ENCODE data around the gene DCLK2.

The DCLK2 gene

GRCh38 chr4:150070464-150071170 lies 7.6 kb upstream of the DCLK2 start:
- Histone ChIP-seq H4K8ac (ENCODE audit: low read depth, low read length) (no peak overlapping the region), H3K9ac (ENCODE audit: low read length) (no peak overlapping the region), H3K56ac (ENCODE audit: low read length) (no peak overlapping the region), H3K23ac (ENCODE audit: low read length) (no peak overlapping the region), H3K27ac (ENCODE audit: low read depth, low read length) (no peak overlapping the region), H3K27me3 (ENCODE audit: insufficient read depth, low read length, poor library complexity) (no peaks in the 10 kb centered on the region), H3K4me1 (ENCODE audit: control insufficient read depth, low read depth, low read length) (no peaks in the 10 kb centered on the region), H2BK120ac (ENCODE audit: low read depth, low read length) (no peak overlapping the region), H3K79me2 (ENCODE audit: control insufficient read depth, insufficient read depth, low read length) (no peaks in the 10 kb centered on the region), H3K4me2 (ENCODE audit: low read length) (no peak overlapping the region), H2AK5ac (ENCODE audit: low read length) (no peak overlapping the region), H3K18ac (ENCODE audit: low read length) (no peak overlapping the region), H3K79me1 (ENCODE audit: low read length) (no peaks in the 10 kb centered on the region), H2BK5ac (ENCODE audit: low read length) (no peak overlapping the region), H2BK15ac (replicated peaks; ENCODE audit: low read depth) (no peak overlapping the region), H4K5ac (ENCODE audit: low read length) (no peak overlapping the region), H3K4ac (ENCODE audit: low read depth, low read length) (no peak overlapping the region), H3K4me3 (ENCODE audit: low read length) (no peak overlapping the region), H3K36me3 (ENCODE audit: control insufficient read depth, insufficient read depth, low read length) (no peaks in the 10 kb centered on the region)
- peak; percentile 14 for DNase-seq
- WGBS (ENCODE audit: extremely low coverage, insufficient coverage, low lambda C conversion rate), result no CpG with 5 or more reads among the region's 4 CpGs

GRCh38 chr4:150072471-150072870 lies 5.8 kb upstream of the DCLK2 start:
- H3K4me2 ChIP-seq (ENCODE audit: low read length), result no peak overlapping the region
- no peak overlapping the region for H4K5ac ChIP-seq (ENCODE audit: low read length)
- no peak overlapping the region for H3K9ac ChIP-seq (ENCODE audit: low read length)
- no peak overlapping the region for H3K27ac ChIP-seq (ENCODE audit: low read depth, low read length)
- no peak overlapping the region for H2AK5ac ChIP-seq (ENCODE audit: low read length)
- no peak overlapping the region for H3K4ac ChIP-seq (ENCODE audit: low read depth, low read length)
- WGBS (ENCODE audit: extremely low coverage, insufficient coverage, low lambda C conversion rate), result no CpG with 5 or more reads among the region's 4 CpGs
- H2BK120ac ChIP-seq (ENCODE audit: low read depth, low read length), result no peak overlapping the region
- H3K36me3 ChIP-seq (ENCODE audit: control insufficient read depth, insufficient read depth, low read length), result no peaks in the 10 kb centered on the region
- no peaks in the 10 kb centered on the region for H3K4me1 ChIP-seq (ENCODE audit: control insufficient read depth, low read depth, low read length)
- no peak overlapping the region for H3K56ac ChIP-seq (ENCODE audit: low read length)
- no peaks in the 10 kb centered on the region for H3K79me2 ChIP-seq (ENCODE audit: control insufficient read depth, insufficient read depth, low read length)
- H3K79me1 ChIP-seq (ENCODE audit: low read length), result no peaks in the 10 kb centered on the region
- no peak overlapping the region for H3K23ac ChIP-seq (ENCODE audit: low read length)
- H2BK15ac ChIP-seq (replicated peaks; ENCODE audit: low read depth), result no peak overlapping the region
- H2BK5ac ChIP-seq (ENCODE audit: low read length), result no peak overlapping the region
- H4K8ac ChIP-seq (ENCODE audit: low read depth, low read length), result no peak overlapping the region
- no peak overlapping the region for H3K18ac ChIP-seq (ENCODE audit: low read length)
- no peak for DNase-seq
- H3K4me3 ChIP-seq (ENCODE audit: low read length), result no peak overlapping the region
- no peaks in the 10 kb centered on the region for H3K27me3 ChIP-seq (ENCODE audit: insufficient read depth, low read length, poor library complexity)

- no CpG with 5 or more reads among the region's 2 CpGs for WGBS (ENCODE audit: extremely low coverage, insufficient coverage, low lambda C conversion rate)
- no peak overlapping the region for H3K23ac ChIP-seq (ENCODE audit: low read length)
Observed at GRCh38 chr4:150072906-150073714, 5.1 kb upstream of the DCLK2 start.

GRCh38 chr4:150074064-150074463 lies 4.2 kb upstream of the DCLK2 start:
- no peaks in the 10 kb centered on the region for H3K79me1 ChIP-seq (ENCODE audit: low read length)
- no CpG with 5 or more reads among the region's 2 CpGs for WGBS (ENCODE audit: extremely low coverage, insufficient coverage, low lambda C conversion rate)
- no peak overlapping the region for H2BK5ac ChIP-seq (ENCODE audit: low read length)

More at GRCh38 chr4:150072906-150073714, 5.1 kb upstream of the DCLK2 start:
- no peak overlapping the region for H3K18ac ChIP-seq (ENCODE audit: low read length)
- H3K4me1 ChIP-seq (ENCODE audit: control insufficient read depth, low read depth, low read length), result no peaks in the 10 kb centered on the region
- no peak overlapping the region for H3K56ac ChIP-seq (ENCODE audit: low read length)
- DNase-seq, result no peak
- H3K4ac ChIP-seq (ENCODE audit: low read depth, low read length), result no peak overlapping the region
- H3K4me3 ChIP-seq (ENCODE audit: low read length), result no peak overlapping the region
- H2BK120ac ChIP-seq (ENCODE audit: low read depth, low read length), result no peak overlapping the region
- no peaks in the 10 kb centered on the region for H3K79me2 ChIP-seq (ENCODE audit: control insufficient read depth, insufficient read depth, low read length)
- no peak overlapping the region for H2BK5ac ChIP-seq (ENCODE audit: low read length)
- H3K27me3 ChIP-seq (ENCODE audit: insufficient read depth, low read length, poor library complexity), result no peaks in the 10 kb centered on the region
- no peak overlapping the region for H4K5ac ChIP-seq (ENCODE audit: low read length)
- H3K36me3 ChIP-seq (ENCODE audit: control insufficient read depth, insufficient read depth, low read length), result no peaks in the 10 kb centered on the region
- H2BK15ac ChIP-seq (replicated peaks; ENCODE audit: low read depth), result no peak overlapping the region
- H3K79me1 ChIP-seq (ENCODE audit: low read length), result no peaks in the 10 kb centered on the region
- no peak overlapping the region for H3K9ac ChIP-seq (ENCODE audit: low read length)
- H2AK5ac ChIP-seq (ENCODE audit: low read length), result no peak overlapping the region
- no peak overlapping the region for H4K8ac ChIP-seq (ENCODE audit: low read depth, low read length)
- H3K27ac ChIP-seq (ENCODE audit: low read depth, low read length), result no peak overlapping the region
- H3K4me2 ChIP-seq (ENCODE audit: low read length), result no peak overlapping the region

GRCh38 chr4:150078579-150079080 lies 385 bp downstream of the DCLK2 start:
- H3K79me2 ChIP-seq (ENCODE audit: control insufficient read depth, insufficient read depth, low read length), result no peaks in the 10 kb centered on the region
- H2BK120ac ChIP-seq (ENCODE audit: low read depth, low read length), result no peak overlapping the region
- no peak overlapping the region for H4K8ac ChIP-seq (ENCODE audit: low read depth, low read length)
- no peak overlapping the region for H2BK5ac ChIP-seq (ENCODE audit: low read length)
- H3K18ac ChIP-seq (ENCODE audit: low read length), result no peak overlapping the region
- no peak overlapping the region for H3K23ac ChIP-seq (ENCODE audit: low read length)
- H3K4ac ChIP-seq (ENCODE audit: low read depth, low read length), result no peak overlapping the region
- no peak overlapping the region for H2BK15ac ChIP-seq (replicated peaks; ENCODE audit: low read depth)
- H3K4me1 ChIP-seq (ENCODE audit: control insufficient read depth, low read depth, low read length), result no peaks in the 10 kb centered on the region
- peak; percentile 11 for DNase-seq
- H3K9ac ChIP-seq (ENCODE audit: low read length), result peak overlapping the region; percentile 49
- peak overlapping the region; percentile 16 for H3K4me3 ChIP-seq (ENCODE audit: low read length)
- peaks cover 14% of the 10 kb centered on the region for H3K27me3 ChIP-seq (ENCODE audit: insufficient read depth, low read length, poor library complexity)
- no peaks in the 10 kb centered on the region for H3K79me1 ChIP-seq (ENCODE audit: low read length)
- peak overlapping the region; percentile 34 for H3K56ac ChIP-seq (ENCODE audit: low read length)
- H3K27ac ChIP-seq (ENCODE audit: low read depth, low read length), result no peak overlapping the region
- H4K5ac ChIP-seq (ENCODE audit: low read length), result no peak overlapping the region
- H3K36me3 ChIP-seq (ENCODE audit: control insufficient read depth, insufficient read depth, low read length), result no peaks in the 10 kb centered on the region
- WGBS (ENCODE audit: extremely low coverage, insufficient coverage, low lambda C conversion rate), result no CpG with 5 or more reads among the region's 59 CpGs
- no peak overlapping the region for H2AK5ac ChIP-seq (ENCODE audit: low read length)
- H3K4me2 ChIP-seq (ENCODE audit: low read length), result peak overlapping the region; percentile 73

More at GRCh38 chr4:150074064-150074463, 4.2 kb upstream of the DCLK2 start:
- Histone ChIP-seq H3K9ac (ENCODE audit: low read length) (no peak overlapping the region), H2AK5ac (ENCODE audit: low read length) (no peak overlapping the region), H4K8ac (ENCODE audit: low read depth, low read length) (no peak overlapping the region), H3K18ac (ENCODE audit: low read length) (no peak overlapping the region), H2BK15ac (replicated peaks; ENCODE audit: low read depth) (no peak overlapping the region), H3K4ac (ENCODE audit: low read depth, low read length) (no peak overlapping the region), H2BK120ac (ENCODE audit: low read depth, low read length) (no peak overlapping the region), H3K4me3 (ENCODE audit: low read length) (no peak overlapping the region), H3K27ac (ENCODE audit: low read depth, low read length) (no peak overlapping the region), H3K27me3 (ENCODE audit: insufficient read depth, low read length, poor library complexity) (no peaks in the 10 kb centered on the region), H3K4me1 (ENCODE audit: control insufficient read depth, low read depth, low read length) (no peaks in the 10 kb centered on the region), H3K23ac (ENCODE audit: low read length) (no peak overlapping the region), H3K79me2 (ENCODE audit: control insufficient read depth, insufficient read depth, low read length) (no peaks in the 10 kb centered on the region), H3K4me2 (ENCODE audit: low read length) (no peak overlapping the region), H3K36me3 (ENCODE audit: control insufficient read depth, insufficient read depth, low read length) (no peaks in the 10 kb centered on the region), H4K5ac (ENCODE audit: low read length) (no peak overlapping the region), H3K56ac (ENCODE audit: low read length) (no peak overlapping the region)
- DNase-seq, result no peak
